ENCODE data around the gene KIF21A. TPM values are rescaled to one million over a fixed set of nuclear protein-coding genes. Genes with fewer than 3 reads are reported as not detected.

The KIF21A gene
- total and polyA plus RNA-seq, 2 of the 13 experiments (the other 11 are each of a cell fraction or from before 2014, with no cell fraction given) = 20.6 to 39.7 TPM

- H3K4me1 ChIP-seq (ENCODE audit: insufficient read depth, low read length) = no peaks in the 10 kb centered on the region
- no peaks in the 10 kb centered on the region for H3K27me3 ChIP-seq (ENCODE audit: control insufficient read depth in 1 of 2, insufficient read depth in 2 of 2, low read length in 2 of 2)
- ATAC-seq = no peak
- no peak overlapping the region for H3K27ac ChIP-seq (ENCODE audit: extremely low read length, insufficient read depth, low read length)
- no peaks in the 10 kb centered on the region for H3K9me3 ChIP-seq (ENCODE audit: low read length)
- 73% methylated on average over 7 of the region's 7 CpGs for WGBS (ENCODE audit: low lambda C conversion rate)
- FAIRE-seq = no peak
- no peak overlapping the region for H3K4me2 ChIP-seq (ENCODE audit: low read depth, low read length)
- H2AFZ ChIP-seq (ENCODE audit: low read length) = no peak overlapping the region
- intact Hi-C loops (cut with micrococcal nuclease; ENCODE audit: unreplicated experiment) = no loop called here
- no peaks in the 10 kb centered on the region for H3K79me2 ChIP-seq (ENCODE audit: insufficient read depth, low read length)
- no peak overlapping the region for H3K9ac ChIP-seq (ENCODE audit: insufficient read depth, low read depth, low read length)
- no TSS peak for BruUV-seq (replicated peaks)
- ChIA-PET CTCF (ENCODE audit: low intra/inter-chr PET ratio, low total read pairs) (no interaction called here), POLR2A (no interaction called here)
- H3K36me3 ChIP-seq (replicated peaks in 1 of 2; ENCODE audit: control insufficient read depth in 1 of 2, insufficient read depth in 2 of 2, low read length in 2 of 2) = no peaks in the 10 kb centered on the region
- in situ Hi-C loops (cut with HindIII; ENCODE audit: extremely low pct_ligation_motif_present, low pct_unique_long_range_greater_than_20kb) = no loop called here
- H4K20me1 ChIP-seq (ENCODE audit: insufficient read depth, low read length) = no peaks in the 10 kb centered on the region
- no peak for DNase-seq (ENCODE audit: low spot score)
- no peak overlapping the region for H3K4me3 ChIP-seq (replicated peaks in 1 of 3; ENCODE audit: insufficient read depth in 1 of 3, low read depth in 2 of 3, low read length in 3 of 3)
- TF ChIP-seq POLR2A (IDR thresholded peaks at IDR 0.05; ENCODE audit: insufficient read depth in 1 of 2, low read depth in 2 of 2, low read length in 2 of 2) (no peak), PBX2 (CRISPR knock-in tag; IDR thresholded peaks at IDR 0.05) (no peak), ZFP90 (CRISPR knock-in tag; IDR thresholded peaks at IDR 0.05; ENCODE audit: borderline replicate concordance) (no peak), TIGD3 (CRISPR knock-in tag; IDR thresholded peaks at IDR 0.05; ENCODE audit: borderline replicate concordance) (no peak), RFX5 (IDR thresholded peaks at IDR 0.05; ENCODE audit: low read depth, low read length) (no peak), KIAA2018 (CRISPR knock-in tag; IDR thresholded peaks at IDR 0.05; ENCODE audit: borderline replicate concordance) (no peak), BATF2 (CRISPR knock-in tag; IDR thresholded peaks at IDR 0.05) (no peak), TMF1 (CRISPR knock-in tag; IDR thresholded peaks at IDR 0.05; ENCODE audit: low read depth) (no peak), ZNF224 (CRISPR knock-in tag; IDR thresholded peaks at IDR 0.05) (no peak), PITX1 (CRISPR knock-in tag; IDR thresholded peaks at IDR 0.05) (no peak), STAG1 (CRISPR knock-in tag; IDR thresholded peaks at IDR 0.05) (no peak), HHEX (CRISPR knock-in tag; IDR thresholded peaks at IDR 0.05) (no peak), PAWR (CRISPR knock-in tag; IDR thresholded peaks at IDR 0.05; ENCODE audit: borderline replicate concordance) (no peak), ZNF589 (CRISPR knock-in tag; conservative IDR thresholded peaks at IDR 0.05) (no peak), SP140L (CRISPR knock-in tag; IDR thresholded peaks at IDR 0.05; ENCODE audit: borderline replicate concordance) (no peak), KAT8 (CRISPR knock-in tag; IDR thresholded peaks at IDR 0.05) (no peak)
These were observed 40.7 kb upstream of the KIF21A start for GRCh38 chr12:39483597-39483996.
